Measurements from ENCODE around the gene MBTD1.
"Not testable (repeated sequence)": the region's sequence is repeated elsewhere in the genome, so short reads cannot be mapped to it uniquely, and the experiment has no call there.

The MBTD1 gene

DNA sequence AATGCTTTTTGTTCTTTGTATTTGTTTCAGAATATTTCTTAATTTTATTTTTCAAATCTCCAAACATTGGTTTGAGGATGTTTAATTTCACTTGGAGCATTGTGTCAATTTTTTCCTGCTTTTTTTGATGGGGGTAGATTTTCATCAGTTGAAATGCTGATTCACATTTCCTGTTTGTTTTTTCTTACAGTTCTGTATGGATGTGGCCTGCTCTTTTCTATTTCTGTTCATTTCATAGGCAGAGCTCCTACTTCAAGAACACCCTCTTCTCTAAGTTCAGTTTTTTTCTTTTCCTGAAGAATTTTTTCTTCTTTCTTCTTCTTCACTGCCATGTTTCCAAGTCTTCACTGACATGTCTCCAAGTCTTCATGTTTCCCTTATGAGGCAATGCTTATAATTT is 8.8 kb downstream of the MBTD1 start:
- DNase-seq = no peak

GRCh38 chr17:51250314-51250840 is 9.5 kb downstream of the MBTD1 start:
- no peak for DNase-seq

- DNase-seq = no peak
Observed at GRCh38 chr17:51245535-51245934, 14.3 kb downstream of the MBTD1 start.

DNA sequence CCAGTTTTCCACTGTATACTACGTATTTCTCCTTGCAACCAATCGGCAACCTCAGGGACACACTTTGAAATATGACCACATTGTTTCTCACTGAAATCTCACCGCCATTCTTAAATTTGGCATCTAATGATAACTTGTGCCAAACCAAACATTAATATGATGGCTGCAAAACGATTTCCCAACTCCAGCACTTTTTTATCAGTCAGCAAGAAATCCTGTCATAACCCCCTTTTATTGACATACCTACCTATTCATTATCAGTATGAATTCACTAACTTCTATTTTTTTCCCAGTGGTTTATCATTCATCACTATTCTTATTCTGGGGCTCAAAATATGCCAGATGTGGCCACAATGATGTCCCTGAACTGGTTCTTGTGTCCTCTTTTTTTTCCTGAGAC is 15.8 kb downstream of the MBTD1 start:
- no peak for DNase-seq

DNA sequence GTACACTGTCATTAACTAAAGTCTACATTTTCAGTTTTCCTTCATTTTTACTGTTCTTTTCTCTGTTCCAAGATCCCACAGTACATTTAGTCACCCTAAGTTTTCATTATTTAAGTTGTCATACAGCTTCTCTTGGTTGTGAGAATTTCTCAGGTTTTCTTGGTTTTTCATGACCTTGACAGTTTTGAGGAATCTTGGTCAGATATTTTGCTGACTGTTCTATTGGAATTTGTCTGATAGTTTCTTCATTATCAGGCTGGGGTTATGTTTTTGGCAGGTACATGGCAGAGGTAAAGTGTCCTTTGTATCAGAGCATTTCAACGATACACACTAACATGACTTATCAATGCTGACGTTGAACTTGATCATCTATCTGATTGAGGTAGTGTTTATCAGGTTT is 19.6 kb downstream of the MBTD1 start:
- DNase-seq = no peak

- DNase-seq = no peak
Observed at GRCh38 chr17:51238255-51238887, 21.5 kb downstream of the MBTD1 start.

- DNase-seq = no peak
Observed at GRCh38 chr17:51234162-51234561, 25.7 kb downstream of the MBTD1 start.

- no peak for DNase-seq
Observed at GRCh38 chr17:51231999-51232398, 27.9 kb downstream of the MBTD1 start.

GRCh38 chr17:51230306-51230705 is 29.5 kb downstream of the MBTD1 start:
- DNase-seq = no peak

- DNase-seq = no peak
Observed at GRCh38 chr17:51229889-51230288, 30.0 kb downstream of the MBTD1 start.

DNA sequence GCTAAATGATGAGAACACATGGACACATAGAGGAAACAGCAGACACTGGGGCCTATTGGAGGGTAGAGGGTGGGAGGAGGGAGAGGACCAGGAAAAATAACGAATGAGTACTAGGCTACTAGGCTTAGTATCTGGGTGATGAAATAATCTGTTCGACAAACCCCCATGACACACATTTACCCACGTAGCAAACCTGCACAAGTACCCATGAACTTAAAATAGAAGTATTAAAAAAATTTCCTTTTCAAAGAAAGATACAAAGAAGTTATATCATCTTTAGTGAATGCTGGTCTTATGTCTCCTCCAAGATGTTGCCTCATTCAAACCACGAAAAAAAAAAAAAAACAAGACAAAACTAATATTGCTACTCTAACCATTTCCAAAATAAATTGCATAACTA is 31.7 kb downstream of the MBTD1 start:
- no peak for DNase-seq

- DNase-seq = not testable (repeated sequence)
Observed at GRCh38 chr17:51225523-51225922, 34.3 kb downstream of the MBTD1 start.

- DNase-seq = no peak
Observed at GRCh38 chr17:51224402-51225262, 35.2 kb downstream of the MBTD1 start.

- DNase-seq = no peak
Observed at GRCh38 chr17:51221322-51221721, 38.5 kb downstream of the MBTD1 start.

DNA sequence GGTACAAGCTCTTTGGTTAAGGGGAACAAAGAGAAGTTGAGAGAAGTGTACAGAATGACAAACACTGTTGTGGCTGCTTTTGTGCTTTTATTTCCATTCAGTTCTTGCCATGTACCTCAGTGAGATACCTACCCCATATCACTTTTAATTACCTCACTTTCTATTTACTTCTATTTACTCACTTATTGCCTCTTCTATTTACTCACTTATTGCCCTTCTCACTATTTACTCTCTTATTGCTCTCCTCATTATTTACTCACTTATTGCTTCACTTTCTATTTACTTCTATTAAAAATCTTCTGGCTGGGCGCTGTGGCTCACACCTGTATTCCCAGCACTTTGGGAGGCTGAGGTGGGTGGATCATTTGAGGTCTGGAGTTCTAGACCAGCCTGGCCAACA is 41.9 kb downstream of the MBTD1 start:
- DNase-seq = no peak

GRCh38 chr17:51214920-51215319 is 44.9 kb downstream of the MBTD1 start:
- no peak for DNase-seq

- DNase-seq = no peak
Observed at GRCh38 chr17:51203838-51204237, 56.0 kb downstream of the MBTD1 start.

DNA sequence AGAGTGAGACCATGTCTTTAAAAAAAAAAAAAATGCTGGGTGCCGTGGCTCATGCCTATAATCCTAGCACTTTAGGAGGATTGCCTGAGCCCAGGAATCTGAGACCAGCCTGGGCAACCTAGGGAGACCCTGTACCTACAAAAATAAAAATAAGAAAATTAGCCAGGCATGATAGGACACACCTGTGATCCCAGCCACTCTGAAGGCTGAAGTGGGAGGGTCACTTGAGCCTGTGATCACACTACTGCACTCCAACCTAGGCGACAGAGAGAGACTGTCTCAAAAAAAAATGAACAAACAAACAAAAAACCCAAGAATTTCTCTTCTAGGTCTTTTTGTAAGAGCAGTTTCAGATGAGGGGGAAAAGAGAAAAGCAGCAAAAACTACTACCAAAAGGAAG is 59.0 kb downstream of the MBTD1 start:
- no peak for DNase-seq

DNA sequence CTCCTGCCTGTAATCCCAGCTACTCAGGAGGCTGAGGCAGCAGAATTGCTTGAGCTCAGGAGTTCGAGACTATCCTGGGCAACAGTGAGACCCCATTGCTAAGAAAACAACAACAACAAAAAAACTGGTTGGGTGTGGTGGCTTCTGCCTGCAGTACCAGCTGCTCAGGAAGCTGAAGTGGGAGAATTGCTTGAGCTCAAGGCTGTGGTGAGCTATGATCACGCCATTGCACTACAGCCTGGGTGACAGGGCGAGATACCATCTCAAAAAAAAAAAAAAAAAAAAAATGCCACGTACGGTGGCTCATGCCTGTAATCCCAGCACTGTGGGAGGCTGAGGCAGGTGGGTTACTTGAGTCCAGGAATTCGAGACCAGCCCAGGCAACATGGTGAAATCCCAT is 59.6 kb downstream of the MBTD1 start:
- no peak for DNase-seq

- DNase-seq = no peak
Observed at GRCh38 chr17:51197754-51198153, 62.1 kb downstream of the MBTD1 start.

GRCh38 chr17:51191895-51192294 is 68.0 kb downstream of the MBTD1 start:
- DNase-seq = no peak

- DNase-seq = no peak
Observed at GRCh38 chr17:51189628-51190027, 70.2 kb downstream of the MBTD1 start.

GRCh38 chr17:51189162-51189561 is 70.7 kb downstream of the MBTD1 start:
- DNase-seq = no peak

DNA sequence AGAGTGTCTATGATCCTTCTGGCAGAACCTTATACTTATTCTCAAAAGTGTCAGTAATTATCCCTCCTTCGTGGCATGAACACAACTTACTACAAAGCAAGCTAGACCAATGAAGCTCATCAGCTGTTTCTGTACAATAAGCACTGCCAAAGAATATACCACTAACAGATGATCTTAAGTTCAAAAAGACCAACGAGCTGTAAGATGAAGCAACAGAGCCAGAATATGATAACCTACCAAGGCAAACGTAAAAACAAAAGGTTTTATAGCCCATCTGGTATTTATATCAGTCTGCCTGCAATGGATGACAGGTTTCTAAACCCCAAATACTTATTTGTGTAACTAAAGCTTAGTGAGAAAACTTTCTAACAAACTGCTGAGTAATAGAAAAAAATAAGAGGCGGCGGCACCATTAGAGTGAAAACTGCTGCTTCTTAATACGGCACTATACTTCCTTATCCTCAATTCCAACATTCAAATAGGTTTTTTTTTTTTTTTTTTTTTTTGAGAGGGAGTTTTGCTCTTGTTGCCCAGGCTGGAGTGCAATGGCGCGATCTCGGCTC is 71.5 kb downstream of the MBTD1 start:
- no peak for DNase-seq

All from activated CD4-positive, alpha-beta T cell treated with anti-CD3 and anti-CD28 coated beads for 4 hours (primary cell).